VCaP (cell line): Measurements from ENCODE around the gene TTC21A.

ENCODE experiments used
- H3K27ac ChIP-seq: fragments of 450-650 bp; 2 replicates; pipeline ENCODE4 v1.5.1; 2017
- TF ChIP-seq, protein P1 (sequence below): fragments of 450-650 bp; conservative IDR thresholded peaks from 2 replicates; pipeline ENCODE4 v1.5.1; 2017; ENCODE audit warnings: mild to moderate bottlenecking, moderate library complexity

The TTC21A gene

DNA sequence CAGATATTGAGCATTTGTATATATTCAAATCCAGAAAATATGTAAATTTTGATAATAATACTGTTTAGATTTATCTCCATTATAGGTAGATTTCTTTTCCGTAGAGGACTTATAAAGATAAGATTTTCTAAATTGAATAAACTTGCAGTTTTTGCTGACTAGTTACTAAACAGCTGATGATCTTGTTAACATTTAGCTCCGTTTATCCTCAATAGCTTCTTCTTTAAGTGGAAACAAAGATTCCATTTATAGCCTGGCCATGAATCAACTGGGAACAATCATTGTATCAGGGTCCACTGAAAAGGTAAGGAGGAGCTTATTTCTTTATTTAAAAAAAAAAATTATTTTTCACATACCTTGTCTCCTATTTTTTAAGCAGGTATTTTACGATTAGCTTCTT lies 38.9 kb upstream of the TTC21A start:
- no peak overlapping the region for H3K27ac ChIP-seq
- TF ChIP-seq, protein P1, sequence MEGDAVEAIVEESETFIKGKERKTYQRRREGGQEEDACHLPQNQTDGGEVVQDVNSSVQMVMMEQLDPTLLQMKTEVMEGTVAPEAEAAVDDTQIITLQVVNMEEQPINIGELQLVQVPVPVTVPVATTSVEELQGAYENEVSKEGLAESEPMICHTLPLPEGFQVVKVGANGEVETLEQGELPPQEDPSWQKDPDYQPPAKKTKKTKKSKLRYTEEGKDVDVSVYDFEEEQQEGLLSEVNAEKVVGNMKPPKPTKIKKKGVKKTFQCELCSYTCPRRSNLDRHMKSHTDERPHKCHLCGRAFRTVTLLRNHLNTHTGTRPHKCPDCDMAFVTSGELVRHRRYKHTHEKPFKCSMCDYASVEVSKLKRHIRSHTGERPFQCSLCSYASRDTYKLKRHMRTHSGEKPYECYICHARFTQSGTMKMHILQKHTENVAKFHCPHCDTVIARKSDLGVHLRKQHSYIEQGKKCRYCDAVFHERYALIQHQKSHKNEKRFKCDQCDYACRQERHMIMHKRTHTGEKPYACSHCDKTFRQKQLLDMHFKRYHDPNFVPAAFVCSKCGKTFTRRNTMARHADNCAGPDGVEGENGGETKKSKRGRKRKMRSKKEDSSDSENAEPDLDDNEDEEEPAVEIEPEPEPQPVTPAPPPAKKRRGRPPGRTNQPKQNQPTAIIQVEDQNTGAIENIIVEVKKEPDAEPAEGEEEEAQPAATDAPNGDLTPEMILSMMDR, result no peak

DNA sequence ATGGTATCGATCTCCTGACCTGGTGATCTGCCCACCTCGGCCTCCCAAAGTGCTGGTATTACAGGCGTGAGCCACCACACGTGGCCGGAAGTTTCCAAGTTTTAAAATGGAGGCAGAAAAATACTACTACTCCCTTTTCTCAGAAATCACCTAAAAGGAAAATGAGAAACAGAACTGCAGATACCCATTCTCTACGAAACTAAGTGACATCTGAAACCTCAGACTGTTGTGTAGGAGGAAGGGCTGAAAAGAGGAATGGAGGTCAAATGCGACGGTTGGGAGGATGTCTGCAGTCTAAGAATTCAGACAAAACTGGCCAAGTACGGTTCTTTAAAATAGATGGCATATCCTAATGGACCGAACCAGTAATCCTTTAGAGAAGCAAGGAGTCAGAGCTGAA lies 31.6 kb upstream of the TTC21A start:
- no peak overlapping the region for H3K27ac ChIP-seq
- TF ChIP-seq, protein P1, result no peak

DNA sequence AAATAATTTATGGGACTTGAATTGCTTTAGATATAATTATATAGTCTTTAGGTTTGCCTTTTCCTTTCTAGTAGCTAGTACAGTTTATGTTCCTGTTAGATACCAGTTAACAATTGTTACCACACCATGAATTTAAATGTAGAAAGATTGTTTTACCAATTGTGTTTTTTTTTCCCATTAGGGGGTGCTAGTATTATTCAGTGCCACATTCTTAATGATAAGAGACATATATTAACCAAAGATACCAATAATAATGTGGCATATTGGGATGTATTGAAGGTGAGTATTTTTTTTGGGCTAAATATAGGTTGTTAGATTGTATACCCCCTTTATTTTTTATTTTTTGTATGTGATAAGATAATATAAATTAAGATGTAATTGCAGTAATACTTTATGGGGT lies 27.9 kb upstream of the TTC21A start:
- TF ChIP-seq, protein P1, result 0 out of 2 replicates have a peak, but pooled peaks have one; percentile 14

DNA sequence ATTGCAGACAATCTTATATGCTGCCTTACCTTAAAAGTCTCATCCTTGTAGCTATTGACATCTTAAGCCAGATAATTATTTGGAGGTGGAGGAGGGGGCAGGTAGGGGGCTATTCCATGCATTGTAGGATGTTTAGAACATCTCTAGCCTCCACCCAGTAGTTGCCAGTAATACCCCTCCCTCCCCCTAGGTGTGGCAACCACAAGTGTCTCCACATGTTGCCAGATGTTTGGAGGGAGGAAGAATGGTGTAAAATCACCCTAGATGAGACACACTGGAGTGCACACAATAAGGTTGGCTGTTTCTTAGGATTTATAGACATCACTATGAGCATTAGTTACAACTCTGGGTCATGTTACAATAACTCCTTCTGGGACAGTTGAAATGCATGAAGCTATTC lies 27.5 kb upstream of the TTC21A start:
- TF ChIP-seq, protein P1, result no peak
- no peak overlapping the region for H3K27ac ChIP-seq

More for the DNA sequence above, 27.9 kb upstream of the TTC21A start:
- no peak overlapping the region for H3K27ac ChIP-seq

- TF ChIP-seq, protein P1, result no peak
- no peak overlapping the region for H3K27ac ChIP-seq
These were observed 24.7 kb upstream of the TTC21A start for GRCh38 chr3:39082666-39083313.

DNA sequence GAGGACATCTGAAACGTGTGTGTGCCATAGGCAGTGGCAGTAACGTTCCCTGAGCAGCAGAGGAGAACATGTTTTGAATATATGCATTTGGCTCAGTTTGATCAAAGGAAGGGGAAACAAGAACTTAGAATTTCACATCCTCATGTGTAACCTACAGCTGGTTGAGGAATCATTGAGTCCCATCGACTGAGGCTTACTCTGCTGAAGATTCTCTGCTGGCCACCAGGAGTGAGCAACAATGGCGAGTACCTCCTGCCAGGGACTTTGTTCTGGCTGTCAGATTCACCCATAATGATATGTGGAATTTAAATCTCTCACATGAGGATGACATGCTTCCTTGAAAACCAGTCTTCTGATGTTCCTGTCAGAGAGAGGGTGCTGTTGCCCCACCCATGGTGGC lies 21.3 kb upstream of the TTC21A start:
- TF ChIP-seq, protein P1, result no peak
- H3K27ac ChIP-seq, result no peak overlapping the region

GRCh38 chr3:39088456-39088855 lies 19.0 kb upstream of the TTC21A start:
- no peak overlapping the region for H3K27ac ChIP-seq
- TF ChIP-seq, protein P1, result no peak
